Memory B cell (primary cell): ENCODE measurements around the gene PGRMC2.

ENCODE experiments used
- ATAC-seq: fragments of 150-1000 bp; cut with Tn5 transposase; 2 replicates; pipeline ENCODE4 v1.10.0; 2021; ENCODE audit warnings: low read depth, mild to moderate bottlenecking, moderate library complexity
- DNase-seq, 2 donors: peaks; one replicate each; pipeline ENCODE4 v3.0.0; 2022; ENCODE audit warnings: low spot score in 2 of 2
- H3K27ac Mint-ChIP-seq: one replicate; pipeline ENCODE4 v1.8.0; 2022; ENCODE audit warnings: mild to moderate bottlenecking, moderate library complexity, mixed read lengths
- H3K27me3 Mint-ChIP-seq: one replicate; pipeline ENCODE4 v1.8.0; 2022; ENCODE audit warnings: mixed read lengths
- H3K36me3 Mint-ChIP-seq: one replicate; pipeline ENCODE4 v1.8.0; 2022; ENCODE audit warnings: mild to moderate bottlenecking, mixed read lengths
- H3K4me1 Mint-ChIP-seq: one replicate; pipeline ENCODE4 v1.8.0; 2022; ENCODE audit warnings: mixed read lengths
- H3K4me3 Mint-ChIP-seq: one replicate; pipeline ENCODE4 v1.8.0; 2022; ENCODE audit warnings: mild to moderate bottlenecking, moderate library complexity, mixed read lengths
- H3K9me3 Mint-ChIP-seq: one replicate; pipeline ENCODE4 v1.8.0; 2022; ENCODE audit warnings: mixed read lengths

The PGRMC2 gene

DNA sequence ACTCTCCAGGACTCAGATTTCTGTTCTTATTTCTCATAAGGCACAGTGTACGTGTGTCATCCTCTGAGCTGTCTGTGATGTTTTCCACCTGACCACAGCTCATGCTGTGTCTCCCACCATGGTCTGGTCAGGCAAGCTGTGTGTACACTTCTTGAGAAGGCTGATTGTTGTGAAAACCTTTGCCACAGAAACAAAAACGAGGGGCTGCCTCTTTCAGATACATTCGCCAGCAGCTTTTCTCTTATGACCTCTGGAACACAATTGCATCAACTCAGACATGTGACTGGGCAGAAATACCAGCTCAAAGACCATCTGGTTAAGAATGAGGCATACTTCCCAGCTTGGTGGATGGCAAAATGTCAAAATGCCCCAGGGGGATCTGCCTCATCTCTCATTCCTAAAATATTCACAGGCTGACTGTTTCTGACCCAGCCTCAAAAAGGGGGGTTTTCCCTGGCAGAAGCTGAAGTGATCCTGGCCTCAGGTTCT lies 46.1 kb downstream of the PGRMC2 start:
- Mint-ChIP-seq H3K27ac (no peak overlapping the region), H3K36me3 (no peaks in the 10 kb centered on the region), H3K9me3 (peaks cover 4% of the 10 kb centered on the region), H3K27me3 (peaks cover 14% of the 10 kb centered on the region), H3K4me1 (no peaks in the 10 kb centered on the region), H3K4me3 (no peak overlapping the region)
- ATAC-seq (no peak), DNase-seq (no peak)

DNA sequence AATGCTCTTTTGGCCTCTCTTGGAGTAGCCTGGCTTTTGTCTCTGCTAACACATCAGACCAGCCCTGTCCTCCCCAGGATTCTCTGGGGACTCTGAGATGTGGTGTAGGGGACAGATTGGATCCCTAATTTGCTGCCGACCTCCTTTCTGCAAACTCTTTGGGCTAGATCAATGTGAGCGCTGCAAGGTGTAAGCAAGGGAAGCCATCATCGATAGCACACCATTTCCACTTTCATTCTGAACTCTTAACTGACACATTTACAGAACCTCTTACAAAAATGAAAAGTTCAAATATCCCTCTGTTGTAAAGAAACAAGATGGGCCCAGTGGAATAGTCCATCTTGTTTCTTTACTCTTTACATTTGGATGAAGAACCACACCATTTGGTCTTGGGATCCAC lies 46.6 kb downstream of the PGRMC2 start:
- H3K27ac Mint-ChIP-seq = no peak overlapping the region
- ATAC-seq = no peak

GRCh38 chr4:128234836-128235235 lies 52.8 kb downstream of the PGRMC2 start:
- H3K27me3 Mint-ChIP-seq = no peaks in the 10 kb centered on the region

More for the DNA sequence above, 46.6 kb downstream of the PGRMC2 start:
- Mint-ChIP-seq H3K36me3 (no peaks in the 10 kb centered on the region), H3K4me1 (no peaks in the 10 kb centered on the region), H3K4me3 (no peak overlapping the region), H3K27me3 (peaks cover 14% of the 10 kb centered on the region), H3K9me3 (peaks cover 2% of the 10 kb centered on the region)
- no peak for DNase-seq

GRCh38 chr4:128232719-128233118 lies 54.9 kb downstream of the PGRMC2 start:
- H3K27ac Mint-ChIP-seq = no peak overlapping the region
- ATAC-seq = no peak
- H3K4me1 Mint-ChIP-seq = peaks cover 3% of the 10 kb centered on the region

More at GRCh38 chr4:128234836-128235235, 52.8 kb downstream of the PGRMC2 start:
- H3K27ac Mint-ChIP-seq = no peak overlapping the region
- peaks cover 3% of the 10 kb centered on the region for H3K4me1 Mint-ChIP-seq
- DNase-seq = no peak
- no peaks in the 10 kb centered on the region for H3K9me3 Mint-ChIP-seq
- no peaks in the 10 kb centered on the region for H3K36me3 Mint-ChIP-seq
- H3K4me3 Mint-ChIP-seq = no peak overlapping the region
- ATAC-seq = no peak

GRCh38 chr4:128228845-128229795 lies 58.5 kb downstream of the PGRMC2 start:
- peaks cover 2% of the 10 kb centered on the region for H3K27me3 Mint-ChIP-seq
- DNase-seq (no peak), ATAC-seq (no peak)
- no peaks in the 10 kb centered on the region for H3K36me3 Mint-ChIP-seq
- no peak overlapping the region for H3K4me3 Mint-ChIP-seq
- no peaks in the 10 kb centered on the region for H3K4me1 Mint-ChIP-seq
- H3K27ac Mint-ChIP-seq = no peak overlapping the region
- no peaks in the 10 kb centered on the region for H3K9me3 Mint-ChIP-seq

More at GRCh38 chr4:128232719-128233118, 54.9 kb downstream of the PGRMC2 start:
- DNase-seq = no peak
- peaks cover 2% of the 10 kb centered on the region for H3K27me3 Mint-ChIP-seq
- no peak overlapping the region for H3K4me3 Mint-ChIP-seq
- no peaks in the 10 kb centered on the region for H3K9me3 Mint-ChIP-seq
- no peaks in the 10 kb centered on the region for H3K36me3 Mint-ChIP-seq

DNA sequence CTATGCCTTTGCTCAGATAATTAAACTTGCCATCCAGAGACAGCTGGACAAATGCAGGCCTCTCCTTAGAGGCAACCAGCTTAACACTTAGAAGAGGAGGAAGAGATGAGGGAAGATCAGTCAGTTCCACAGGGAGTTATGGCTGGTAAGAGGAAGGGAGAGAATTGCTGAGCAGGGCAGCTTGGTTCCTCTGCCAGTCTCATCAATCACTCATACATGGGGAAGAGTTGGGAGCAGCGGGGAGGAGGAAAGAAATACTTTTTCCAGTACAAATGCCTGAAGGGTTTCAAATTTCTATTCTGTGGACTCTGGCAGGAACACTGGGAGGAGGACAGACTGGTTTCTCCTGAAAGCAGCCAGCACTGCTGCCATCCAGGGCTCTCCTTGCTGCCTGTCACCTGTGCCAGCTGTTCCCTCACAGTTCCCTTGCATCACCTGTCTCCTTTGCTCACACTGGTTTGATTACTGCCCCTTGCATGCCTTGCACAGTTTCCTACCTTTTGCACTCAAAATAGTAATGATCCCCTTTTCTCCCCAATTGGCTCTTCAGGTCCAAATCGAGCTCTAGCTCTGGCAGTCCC lies 59.5 kb downstream of the PGRMC2 start:
- H3K9me3 Mint-ChIP-seq = no peaks in the 10 kb centered on the region
- H3K36me3 Mint-ChIP-seq = no peaks in the 10 kb centered on the region
- ATAC-seq (no peak), DNase-seq (no peak)
- H3K4me3 Mint-ChIP-seq = no peak overlapping the region
- H3K4me1 Mint-ChIP-seq = no peaks in the 10 kb centered on the region
- H3K27ac Mint-ChIP-seq = no peak overlapping the region
- peaks cover 2% of the 10 kb centered on the region for H3K27me3 Mint-ChIP-seq

GRCh38 chr4:128225148-128225547 lies 62.5 kb downstream of the PGRMC2 start:
- no peaks in the 10 kb centered on the region for H3K36me3 Mint-ChIP-seq
- H3K27me3 Mint-ChIP-seq = peaks cover 2% of the 10 kb centered on the region
- no peaks in the 10 kb centered on the region for H3K4me1 Mint-ChIP-seq
- no peak overlapping the region for H3K27ac Mint-ChIP-seq
- H3K4me3 Mint-ChIP-seq = no peak overlapping the region
- ATAC-seq = no peak
- DNase-seq = no peak
- H3K9me3 Mint-ChIP-seq = no peaks in the 10 kb centered on the region

DNA sequence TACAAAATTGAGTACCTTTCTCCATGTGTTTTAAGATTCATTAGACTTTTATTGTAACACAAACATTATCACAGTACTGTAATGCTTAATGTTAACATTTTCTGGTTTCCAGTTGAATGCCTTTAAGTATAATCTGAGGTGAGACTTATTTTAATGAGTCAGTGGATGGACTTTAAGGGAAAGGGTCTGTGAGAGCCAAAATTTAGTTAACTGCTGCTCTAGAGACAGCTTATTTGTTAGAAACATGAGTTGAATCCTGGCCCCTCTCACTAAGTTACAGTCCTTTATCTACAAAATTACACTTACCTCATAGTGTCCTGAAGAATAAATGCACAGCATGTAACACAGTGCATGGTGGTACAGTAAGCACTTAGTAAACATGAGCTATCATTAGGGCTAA lies 66.0 kb downstream of the PGRMC2 start:
- Mint-ChIP-seq H3K4me1 (no peaks in the 10 kb centered on the region), H3K27me3 (no peaks in the 10 kb centered on the region), H3K4me3 (no peak overlapping the region), H3K27ac (no peak overlapping the region), H3K9me3 (no peaks in the 10 kb centered on the region), H3K36me3 (no peaks in the 10 kb centered on the region)
- no peak for ATAC-seq
- DNase-seq = no peak

GRCh38 chr4:128220286-128221235 lies 67.1 kb downstream of the PGRMC2 start:
- Mint-ChIP-seq H3K27ac (no peak overlapping the region), H3K27me3 (no peaks in the 10 kb centered on the region), H3K4me1 (no peaks in the 10 kb centered on the region), H3K4me3 (no peak overlapping the region), H3K9me3 (no peaks in the 10 kb centered on the region), H3K36me3 (no peaks in the 10 kb centered on the region)
- ATAC-seq = peak; percentile 29
- DNase-seq = no peak
